Liver (tissue), 9 donors: ENCODE results near the gene ST6GALNAC5. TPM values are rescaled to one million over a fixed set of nuclear protein-coding genes. Genes with fewer than 3 reads are reported as not detected.

Source experiments
- DNase-seq: peaks from one replicate; pipeline ENCODE4 v3.0.0-alpha.2; 2017; ENCODE audit warnings: low spot score
- H3K27ac ChIP-seq, 2 donors: one replicate each; pipeline ENCODE4 v1.7.0; 2013; ENCODE audit warnings: inconsistent platforms in 2 of 2, low read length in 2 of 2, control low read depth in 1 of 2, low read depth in 1 of 2, mild to moderate bottlenecking in 1 of 2
- H3K27me3 ChIP-seq, 4 donors: one replicate each; pipeline versions ENCODE4 v1.6.1 to v1.7.0; 2013; ENCODE audit warnings: low read length in 3 of 4, inconsistent platforms in 1 of 4, mild to moderate bottlenecking in 1 of 4, moderate library complexity in 1 of 4; ENCODE audit not compliant: control insufficient read depth in 4 of 4, insufficient read depth in 4 of 4
- H3K36me3 ChIP-seq, 4 donors: one replicate each; pipeline versions ENCODE4 v1.6.1 to v1.7.0; 2013; ENCODE audit warnings: low read length in 3 of 4, mild to moderate bottlenecking in 3 of 4, low read depth in 1 of 4, moderate library complexity in 1 of 4; ENCODE audit not compliant: control insufficient read depth in 4 of 4, insufficient read depth in 3 of 4
- H3K4me1 ChIP-seq, 4 donors: one replicate each; pipeline versions ENCODE4 v1.6.1 to v1.7.0; 2013; ENCODE audit warnings: low read length in 3 of 4, mild to moderate bottlenecking in 3 of 4, moderate library complexity in 1 of 4; ENCODE audit not compliant: control insufficient read depth in 4 of 4, insufficient read depth in 4 of 4
- H3K4me3 ChIP-seq, 3 donors: one replicate each; pipeline versions ENCODE4 v1.6.1 to v1.7.0; 2013; ENCODE audit warnings: low read length in 3 of 3, control low read depth in 1 of 3, low read depth in 1 of 3, mild to moderate bottlenecking in 1 of 3
- H3K9ac ChIP-seq, 2 donors: one replicate each; pipeline ENCODE4 v1.7.0; 2013; ENCODE audit warnings: low read length in 2 of 2, mild to moderate bottlenecking in 2 of 2, moderate library complexity in 2 of 2, control low read depth in 1 of 2, low read depth in 1 of 2
- H3K9me3 ChIP-seq, 4 donors: one replicate each; pipeline versions ENCODE4 v1.6.1 to v1.7.0; 2013; ENCODE audit warnings: low read length in 3 of 4; ENCODE audit not compliant: control insufficient read depth in 4 of 4
- ATF3 ChIP-seq: IDR thresholded peaks from 2 replicates; pipeline ENCODE4 v1.6.1; 2016; ENCODE audit warnings: antibody characterized with exemption
- CTCF ChIP-seq: fragments of 150-350 bp; IDR thresholded peaks from 2 replicates; pipeline ENCODE4 v1.5.1; 2017; ENCODE audit warnings: improper control_type of control experiment, low read depth, low read length; ENCODE audit not compliant: missing input control
- EGR1 ChIP-seq, 2 donors: IDR thresholded peaks; 2 replicates each; pipeline ENCODE4 v1.6.1; 2016 to 2018; ENCODE audit warnings: antibody characterized with exemption in 2 of 2, low read depth in 2 of 2
- FOXA1 ChIP-seq: IDR thresholded peaks from 2 replicates; pipeline ENCODE4 v1.6.1; 2016; ENCODE audit warnings: antibody characterized with exemption
- FOXA2 ChIP-seq: IDR thresholded peaks from 2 replicates; pipeline ENCODE4 v1.6.1; 2016; ENCODE audit warnings: antibody characterized with exemption
- GABPA ChIP-seq, 2 donors: IDR thresholded peaks in 1 of 2; conservative IDR thresholded peaks in 1 of 2; 2 replicates each; pipeline ENCODE4 v1.6.1; 2016; ENCODE audit warnings: antibody characterized with exemption in 2 of 2, mild to moderate bottlenecking in 1 of 2, moderate library complexity in 1 of 2
- HNF4A ChIP-seq, 2 donors: conservative IDR thresholded peaks; 2 replicates each; pipeline ENCODE4 v1.6.1; 2016; ENCODE audit warnings: antibody characterized with exemption in 2 of 2, mild to moderate bottlenecking in 2 of 2
- HNF4G ChIP-seq: IDR thresholded peaks from 2 replicates; pipeline ENCODE4 v1.6.1; 2016; ENCODE audit warnings: antibody characterized with exemption
- JUND ChIP-seq, 2 donors: IDR thresholded peaks; 2 replicates each; pipeline ENCODE4 v1.6.1; 2016; ENCODE audit warnings: antibody characterized with exemption in 2 of 2
- NR2F2 ChIP-seq: IDR thresholded peaks from 2 replicates; pipeline ENCODE4 v1.6.1; 2016; ENCODE audit warnings: antibody characterized with exemption
- RAD21 ChIP-seq, 2 donors: IDR thresholded peaks; 2 replicates each; pipeline ENCODE4 v1.6.1; 2016; ENCODE audit warnings: antibody characterized with exemption in 2 of 2, mild to moderate bottlenecking in 2 of 2
- REST ChIP-seq: IDR thresholded peaks from 2 replicates; pipeline ENCODE4 v1.6.1; 2016; ENCODE audit warnings: antibody characterized with exemption, mild to moderate bottlenecking
- RXRA ChIP-seq, 2 donors: IDR thresholded peaks; 2 replicates each; pipeline ENCODE4 v1.6.1; 2017 to 2018; ENCODE audit warnings: antibody characterized with exemption in 2 of 2, mild to moderate bottlenecking in 1 of 2
- SP1 ChIP-seq: IDR thresholded peaks from 2 replicates; pipeline ENCODE4 v1.6.1; 2018; ENCODE audit warnings: antibody characterized with exemption, mild to moderate bottlenecking
- TAF1 ChIP-seq: conservative IDR thresholded peaks from 2 replicates; pipeline ENCODE4 v1.6.1; 2016; ENCODE audit warnings: antibody characterized with exemption, mild to moderate bottlenecking
- YY1 ChIP-seq: IDR thresholded peaks from 2 replicates; pipeline ENCODE4 v1.6.1; 2016; ENCODE audit warnings: antibody characterized with exemption, mild to moderate bottlenecking
- WGBS: extraction: QIAGEN DNeasy Blood & Tissue Kit; methylation state at CpG from one replicate; pipeline ENCODE4 v1.1.7; 2013; 5-methylcytosine and 5-hydroxymethylcytosine counted together
- polyA plus RNA-seq, 2 donors: library from polyadenylated mRNA; stranded (reverse) in 1 of 2; unstranded in 1 of 2; fragments of 200-250 nt in 1 of 2; fragments of >200 nt in 1 of 2; fragmentation: Nextera tagmentation in 1 of 2; extraction: Ambion mirVana in 1 of 2; gene quantifications; one replicate each; pipeline versions ENCODE4 v1.2.1 to v1.2.3, GENCODE V29; 2013 to 2015
- total RNA-seq, 2 donors: library from RNA; depleted of rRNA; stranded (reverse); fragments of >200 nt; gene quantifications; one replicate each; pipeline ENCODE4 v1.2.3, GENCODE V29; 2014
- TF ChIP-seq, protein P1 (sequence below): IDR thresholded peaks from 2 replicates; pipeline ENCODE4 v1.6.1; 2016; ENCODE audit warnings: antibody characterized with exemption
- TF ChIP-seq, protein P2 (sequence below): IDR thresholded peaks from 2 replicates; pipeline ENCODE4 v1.6.1; 2016; ENCODE audit warnings: antibody characterized with exemption
- donor health status: healthy.
- donor health status: healthy.
- donor health status: healthy.
- donor health status: healthy.
- donor health status: healthy.

The ST6GALNAC5 gene
- total and polyA plus RNA-seq, 4 donors: 0.09 to 0.17 TPM; not detected in 2

- Histone ChIP-seq H3K9me3 (no peaks in the 10 kb centered on the region), H3K9ac (no peak overlapping the region), H3K4me3 (no peak overlapping the region), H3K27me3 (peaks cover 0 to 9% (median 0%) of the 10 kb centered on the region in 4 donors), H3K27ac (no peak overlapping the region), H3K36me3 (no peaks in the 10 kb centered on the region), H3K4me1 (no peaks in the 10 kb centered on the region)
- no peak for DNase-seq
- WGBS: 69% methylated on average over 6 of the region's 6 CpGs
- TF ChIP-seq HNF4G (no peak), RXRA (IDR thresholded peaks at IDR 0.05) (no peak), JUND (IDR thresholded peaks at IDR 0.05) (no peak), HNF4A (conservative IDR thresholded peaks at IDR 0.05) (no peak), FOXA1 (no peak), GABPA (IDR thresholded peaks at IDR 0.05 in 1 of 2, conservative IDR thresholded peaks at IDR 0.05 in 1 of 2) (no peak), CTCF (no peak), TAF1 (no peak), REST (no peak), YY1 (no peak)
- TF ChIP-seq, protein P1, sequence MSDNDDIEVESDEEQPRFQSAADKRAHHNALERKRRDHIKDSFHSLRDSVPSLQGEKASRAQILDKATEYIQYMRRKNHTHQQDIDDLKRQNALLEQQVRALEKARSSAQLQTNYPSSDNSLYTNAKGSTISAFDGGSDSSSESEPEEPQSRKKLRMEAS: no peak
These were observed 36.9 kb upstream of the ST6GALNAC5 start for GRCh38 chr1:76830373-76830772.

DNA sequence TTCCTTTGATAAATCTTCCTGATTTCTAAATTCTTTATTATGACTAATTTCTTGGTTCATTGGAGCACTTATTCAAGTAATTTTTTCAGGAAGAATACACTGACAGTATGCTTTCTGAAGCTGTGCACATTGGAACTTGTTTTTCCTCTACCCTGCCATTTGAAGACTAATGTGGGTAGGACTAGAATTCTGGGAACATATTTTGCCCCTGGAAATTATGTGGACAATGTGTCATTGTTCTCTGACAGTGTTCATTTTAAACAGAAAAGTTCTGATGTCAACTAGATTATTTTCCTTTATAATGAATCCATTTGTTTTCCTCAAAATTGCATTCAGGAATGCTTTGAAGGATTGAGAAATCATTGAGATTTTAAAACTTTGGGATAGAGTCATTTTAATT is 34.8 kb upstream of the ST6GALNAC5 start:
- no peak overlapping the region for H3K27ac ChIP-seq
- H3K9ac ChIP-seq: no peak overlapping the region
- H3K27me3 ChIP-seq: peaks cover 0 to 10% (median 0%) of the 10 kb centered on the region in 4 donors
- DNase-seq: no peak
- no peaks in the 10 kb centered on the region for H3K4me1 ChIP-seq
- H3K9me3 ChIP-seq: no peaks in the 10 kb centered on the region
- H3K4me3 ChIP-seq: no peak overlapping the region
- no peaks in the 10 kb centered on the region for H3K36me3 ChIP-seq
- TF ChIP-seq CTCF (no peak), FOXA1 (no peak), SP1 (no peak), YY1 (no peak), FOXA2 (no peak), ATF3 (no peak), JUND (IDR thresholded peaks at IDR 0.05) (no peak), HNF4A (conservative IDR thresholded peaks at IDR 0.05) (no peak), HNF4G (no peak), RXRA (IDR thresholded peaks at IDR 0.05) (no peak), EGR1 (IDR thresholded peaks at IDR 0.05; ENCODE audit: low read depth in 2 of 2) (no peak), NR2F2 (no peak), TAF1 (no peak), RAD21 (IDR thresholded peaks at IDR 0.05) (no peak), GABPA (IDR thresholded peaks at IDR 0.05 in 1 of 2, conservative IDR thresholded peaks at IDR 0.05 in 1 of 2) (no peak)
- TF ChIP-seq, protein P2, sequence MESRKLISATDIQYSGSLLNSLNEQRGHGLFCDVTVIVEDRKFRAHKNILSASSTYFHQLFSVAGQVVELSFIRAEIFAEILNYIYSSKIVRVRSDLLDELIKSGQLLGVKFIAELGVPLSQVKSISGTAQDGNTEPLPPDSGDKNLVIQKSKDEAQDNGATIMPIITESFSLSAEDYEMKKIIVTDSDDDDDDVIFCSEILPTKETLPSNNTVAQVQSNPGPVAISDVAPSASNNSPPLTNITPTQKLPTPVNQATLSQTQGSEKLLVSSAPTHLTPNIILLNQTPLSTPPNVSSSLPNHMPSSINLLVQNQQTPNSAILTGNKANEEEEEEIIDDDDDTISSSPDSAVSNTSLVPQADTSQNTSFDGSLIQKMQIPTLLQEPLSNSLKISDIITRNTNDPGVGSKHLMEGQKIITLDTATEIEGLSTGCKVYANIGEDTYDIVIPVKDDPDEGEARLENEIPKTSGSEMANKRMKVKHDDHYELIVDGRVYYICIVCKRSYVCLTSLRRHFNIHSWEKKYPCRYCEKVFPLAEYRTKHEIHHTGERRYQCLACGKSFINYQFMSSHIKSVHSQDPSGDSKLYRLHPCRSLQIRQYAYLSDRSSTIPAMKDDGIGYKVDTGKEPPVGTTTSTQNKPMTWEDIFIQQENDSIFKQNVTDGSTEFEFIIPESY: no peak
- TF ChIP-seq, protein P1: no peak
